ENCODE measurements around the gene TRAF7. TPM values are rescaled to one million over a fixed set of nuclear protein-coding genes. Genes with fewer than 3 reads are reported as not detected.
"Not testable (repeated sequence)": the region's sequence is repeated elsewhere in the genome, so short reads cannot be mapped to it uniquely, and the experiment has no call there.

Gene TRAF7
- total RNA-seq (2022) (118 and 127 TPM in 2 replicates), Bru-seq, nascent RNA (percentile 59 among the genes with signal in this experiment), BruChase-seq, experiment 1, labeled RNA remaining after a 6-hour chase (percentile 85 among the genes with signal in this experiment), BruChase-seq, experiment 2, labeled RNA remaining after a 2-hour chase (percentile 81 among the genes with signal in this experiment)
- long read RNA-seq, transcript TRAF7-201 (21 exons, 3,700 nt) = major isoform, 43 of 312 reads
- long read RNA-seq, partial matches to known transcripts = 252 of 312 reads
- long read RNA-seq, other reads (novel, unspliced or antisense) = 17 of 312 reads

- BruUV-seq (replicated peaks) = no TSS peak
- H3K4me3 Mint-ChIP-seq (ENCODE audit: low read depth, unreplicated experiment) = peak within 1 kb of the TSS; percentile 89
- no peak for TF ChIP-seq CTCF (IDR thresholded peaks at IDR 0.05; ENCODE audit: unreplicated experiment)
- CTCF ChIA-PET = interaction anchor here (0.6 to 1.9 kb wide), 9 partner anchors 9 to 188 kb away, joined by 3 to 6 read pairs (median 3); partner anchors contain the start of genes ECI1, NTHL1 and TSC2
- peaks cover 82% of the 10 kb centered on the region for H3K36me3 Mint-ChIP-seq (ENCODE audit: insufficient read depth, unreplicated experiment)
- H3K9me3 Mint-ChIP-seq (ENCODE audit: low read depth, unreplicated experiment) = no peaks in the 10 kb centered on the region
- H3K27me3 Mint-ChIP-seq (ENCODE audit: unreplicated experiment) = peaks cover 13% of the 10 kb centered on the region
- intact Hi-C loops (cut with micrococcal nuclease; ENCODE audit: unreplicated experiment) = no loop called here
- H3K4me1 Mint-ChIP-seq (ENCODE audit: low read depth, unreplicated experiment) = peaks cover 51% of the 10 kb centered on the region
- H3K27ac Mint-ChIP-seq (ENCODE audit: unreplicated experiment) = peak within 1 kb of the TSS; percentile 100
- peak; percentile 99 for DNase-seq
Measured at GRCh38 chr16:2155091-2155950, at the start of gene TRAF7. Gene TRAF7, plus strand, starts transcription at chr16:2155782. Its CDS starts 8,139 bp downstream, at chr16:2163921.

- H3K4me1 Mint-ChIP-seq (ENCODE audit: low read depth, unreplicated experiment); H3K27me3 Mint-ChIP-seq (ENCODE audit: unreplicated experiment); BruUV-seq (replicated peaks); H3K27ac Mint-ChIP-seq (ENCODE audit: unreplicated experiment); CTCF ChIA-PET; H3K4me3 Mint-ChIP-seq (ENCODE audit: low read depth, unreplicated experiment); DNase-seq; H3K36me3 Mint-ChIP-seq (ENCODE audit: insufficient read depth, unreplicated experiment); intact Hi-C loops (cut with micrococcal nuclease; ENCODE audit: unreplicated experiment); H3K9me3 Mint-ChIP-seq (ENCODE audit: low read depth, unreplicated experiment): not testable (repeated sequence)
Measured at GRCh38 chr16:2106211-2106610, 49.4 kb upstream of the TRAF7 start.

- BruUV-seq (replicated peaks); H3K27me3 Mint-ChIP-seq (ENCODE audit: unreplicated experiment); H3K27ac Mint-ChIP-seq (ENCODE audit: unreplicated experiment); CTCF ChIA-PET; H3K4me3 Mint-ChIP-seq (ENCODE audit: low read depth, unreplicated experiment); H3K9me3 Mint-ChIP-seq (ENCODE audit: low read depth, unreplicated experiment); H3K36me3 Mint-ChIP-seq (ENCODE audit: insufficient read depth, unreplicated experiment); DNase-seq; H3K4me1 Mint-ChIP-seq (ENCODE audit: low read depth, unreplicated experiment); intact Hi-C loops (cut with micrococcal nuclease; ENCODE audit: unreplicated experiment): not testable (repeated sequence)
Measured at GRCh38 chr16:2107121-2107790, 48.3 kb upstream of the TRAF7 start.

- H3K36me3 Mint-ChIP-seq (ENCODE audit: insufficient read depth, unreplicated experiment); H3K9me3 Mint-ChIP-seq (ENCODE audit: low read depth, unreplicated experiment); DNase-seq; H3K27ac Mint-ChIP-seq (ENCODE audit: unreplicated experiment); BruUV-seq (replicated peaks); CTCF ChIA-PET; H3K27me3 Mint-ChIP-seq (ENCODE audit: unreplicated experiment); intact Hi-C loops (cut with micrococcal nuclease; ENCODE audit: unreplicated experiment); H3K4me3 Mint-ChIP-seq (ENCODE audit: low read depth, unreplicated experiment); H3K4me1 Mint-ChIP-seq (ENCODE audit: low read depth, unreplicated experiment): not testable (repeated sequence)
Measured at GRCh38 chr16:2107791-2108125, 47.8 kb upstream of the TRAF7 start.

- CTCF ChIA-PET; BruUV-seq (replicated peaks); H3K27me3 Mint-ChIP-seq (ENCODE audit: unreplicated experiment); DNase-seq; H3K4me1 Mint-ChIP-seq (ENCODE audit: low read depth, unreplicated experiment); H3K9me3 Mint-ChIP-seq (ENCODE audit: low read depth, unreplicated experiment); intact Hi-C loops (cut with micrococcal nuclease; ENCODE audit: unreplicated experiment); H3K4me3 Mint-ChIP-seq (ENCODE audit: low read depth, unreplicated experiment); H3K36me3 Mint-ChIP-seq (ENCODE audit: insufficient read depth, unreplicated experiment); H3K27ac Mint-ChIP-seq (ENCODE audit: unreplicated experiment): not testable (repeated sequence)
Measured at GRCh38 chr16:2108446-2109270, 46.9 kb upstream of the TRAF7 start.

- H3K9me3 Mint-ChIP-seq (ENCODE audit: low read depth, unreplicated experiment); H3K27ac Mint-ChIP-seq (ENCODE audit: unreplicated experiment); H3K27me3 Mint-ChIP-seq (ENCODE audit: unreplicated experiment); CTCF ChIA-PET; intact Hi-C loops (cut with micrococcal nuclease; ENCODE audit: unreplicated experiment); DNase-seq; H3K4me3 Mint-ChIP-seq (ENCODE audit: low read depth, unreplicated experiment); BruUV-seq (replicated peaks); H3K36me3 Mint-ChIP-seq (ENCODE audit: insufficient read depth, unreplicated experiment); H3K4me1 Mint-ChIP-seq (ENCODE audit: low read depth, unreplicated experiment): not testable (repeated sequence)
Measured at GRCh38 chr16:2109271-2109580, 46.4 kb upstream of the TRAF7 start.

GRCh38 chr16:2109872-2110271 is 45.7 kb upstream of the TRAF7 start:
- H3K27me3 Mint-ChIP-seq (ENCODE audit: unreplicated experiment); DNase-seq; H3K27ac Mint-ChIP-seq (ENCODE audit: unreplicated experiment); BruUV-seq (replicated peaks); H3K4me3 Mint-ChIP-seq (ENCODE audit: low read depth, unreplicated experiment); CTCF ChIA-PET; intact Hi-C loops (cut with micrococcal nuclease; ENCODE audit: unreplicated experiment); H3K36me3 Mint-ChIP-seq (ENCODE audit: insufficient read depth, unreplicated experiment); H3K9me3 Mint-ChIP-seq (ENCODE audit: low read depth, unreplicated experiment); H3K4me1 Mint-ChIP-seq (ENCODE audit: low read depth, unreplicated experiment): not testable (repeated sequence)

- intact Hi-C loops (cut with micrococcal nuclease; ENCODE audit: unreplicated experiment); H3K4me1 Mint-ChIP-seq (ENCODE audit: low read depth, unreplicated experiment); H3K9me3 Mint-ChIP-seq (ENCODE audit: low read depth, unreplicated experiment); DNase-seq; BruUV-seq (replicated peaks); H3K4me3 Mint-ChIP-seq (ENCODE audit: low read depth, unreplicated experiment); H3K27me3 Mint-ChIP-seq (ENCODE audit: unreplicated experiment); CTCF ChIA-PET; H3K27ac Mint-ChIP-seq (ENCODE audit: unreplicated experiment): not testable (repeated sequence)
- H3K36me3 Mint-ChIP-seq (ENCODE audit: insufficient read depth, unreplicated experiment) = peaks cover 10% of the 10 kb centered on the region
Measured at GRCh38 chr16:2110332-2111008, 45.1 kb upstream of the TRAF7 start.

Data from Calu3 (cell line).